Activated naive CD8-positive, alpha-beta T cell treated with anti-CD3 and anti-CD28 coated beads for 36 hours (primary cell): Measurements from ENCODE around the gene TIE1. TPM values are rescaled to one million over a fixed set of nuclear protein-coding genes. Genes with fewer than 3 reads are reported as not detected.

Source experiments
- DNase-seq: peaks from one replicate; pipeline ENCODE4 v3.0.0; 2021
- H3K27ac Mint-ChIP-seq: one replicate; pipeline ENCODE4 v1.8.0; 2022; ENCODE audit warnings: mild to moderate bottlenecking, moderate library complexity, mixed read lengths
- H3K27me3 Mint-ChIP-seq: one replicate; pipeline ENCODE4 v1.8.0; 2022; ENCODE audit warnings: mild to moderate bottlenecking, mixed read lengths
- H3K36me3 Mint-ChIP-seq: one replicate; pipeline ENCODE4 v1.8.0; 2021; ENCODE audit warnings: mild to moderate bottlenecking, mixed read lengths
- H3K4me1 Mint-ChIP-seq: one replicate; pipeline ENCODE4 v1.8.0; 2021; ENCODE audit warnings: mixed read lengths
- H3K4me3 Mint-ChIP-seq: one replicate; pipeline ENCODE4 v1.8.0; 2022; ENCODE audit warnings: mild to moderate bottlenecking, moderate library complexity, mixed read lengths
- H3K9me3 Mint-ChIP-seq: one replicate; pipeline ENCODE4 v1.8.0; 2022; ENCODE audit warnings: mixed read lengths
- total RNA-seq, 2 experiments: library from RNA; stranded (reverse); gene quantifications; one replicate each; pipeline ENCODE4 v1.2.3, GENCODE V29; 2021

The TIE1 gene
- total RNA-seq, 2 experiments from 2014 or later, result 0.14 to 0.49 TPM

DNA sequence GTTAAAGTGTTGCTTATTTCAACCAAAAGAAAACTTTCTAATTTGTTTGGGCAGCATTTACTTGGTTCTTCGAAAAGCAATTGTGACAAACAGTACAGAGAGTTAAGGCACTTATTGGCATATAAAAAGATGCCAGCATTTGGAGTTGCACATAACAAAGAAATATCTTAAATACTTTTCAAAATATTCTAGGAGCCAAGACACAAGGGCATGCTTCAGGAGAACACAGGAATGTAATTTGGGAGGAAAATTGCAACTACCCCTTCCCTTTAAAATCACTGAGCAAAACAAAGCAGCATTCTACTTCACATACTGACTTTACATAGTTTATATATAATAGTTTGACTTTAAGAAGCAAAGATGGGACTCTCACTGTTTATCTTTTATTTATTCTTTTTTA, 4.6 kb upstream of the TIE1 start:
- H3K27me3 Mint-ChIP-seq, result no peaks in the 10 kb centered on the region
- no peak overlapping the region for H3K27ac Mint-ChIP-seq
- no peaks in the 10 kb centered on the region for H3K9me3 Mint-ChIP-seq
- no peak overlapping the region for H3K4me3 Mint-ChIP-seq
- DNase-seq, result no peak
- no peaks in the 10 kb centered on the region for H3K36me3 Mint-ChIP-seq
- peaks cover 8% of the 10 kb centered on the region for H3K4me1 Mint-ChIP-seq

DNA sequence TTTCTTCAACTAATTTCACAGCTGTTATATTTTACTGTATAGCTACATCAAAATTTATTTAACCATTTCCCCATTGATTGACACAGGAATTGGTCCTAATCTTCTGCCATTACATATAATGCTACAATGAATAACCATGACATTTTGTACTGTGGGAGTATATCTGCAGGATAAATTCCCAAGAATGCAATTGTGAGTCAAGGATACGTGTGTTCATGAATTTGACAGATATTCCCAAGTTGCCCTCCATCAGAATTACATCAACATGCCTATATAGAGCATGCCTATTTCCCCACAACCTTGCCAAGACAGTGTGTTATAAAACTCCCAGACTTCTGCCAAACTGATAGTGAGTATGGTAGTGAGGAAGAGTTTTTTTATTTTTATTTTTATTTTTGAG, 2.7 kb upstream of the TIE1 start:
- Mint-ChIP-seq H3K27me3 (no peaks in the 10 kb centered on the region), H3K27ac (no peak overlapping the region), H3K9me3 (no peaks in the 10 kb centered on the region), H3K4me1 (peaks cover 8% of the 10 kb centered on the region), H3K4me3 (no peak overlapping the region), H3K36me3 (no peaks in the 10 kb centered on the region)
- DNase-seq, result no peak

DNA sequence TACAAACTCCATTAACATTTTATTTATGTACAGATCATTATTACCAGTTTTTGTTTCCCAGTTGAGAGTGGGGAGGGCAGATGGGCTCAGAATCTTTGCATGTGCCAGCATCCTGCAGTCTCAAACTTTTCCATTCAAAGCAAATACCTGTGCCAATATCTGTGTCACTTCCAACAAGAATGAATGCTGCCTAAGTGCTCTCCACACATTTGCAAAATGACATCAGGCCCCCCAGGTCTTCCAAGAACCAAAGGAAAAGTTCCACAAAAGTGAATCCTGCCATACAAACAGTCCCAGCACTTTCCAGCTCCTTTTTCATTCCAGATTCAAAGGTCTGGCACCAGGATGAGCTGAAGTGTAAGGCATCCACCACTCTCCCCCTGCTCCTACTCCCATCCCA, 1.7 kb upstream of the TIE1 start:
- peaks cover 8% of the 10 kb centered on the region for H3K4me1 Mint-ChIP-seq
- H3K9me3 Mint-ChIP-seq, result no peaks in the 10 kb centered on the region
- no peak overlapping the region for H3K4me3 Mint-ChIP-seq
- no peak overlapping the region for H3K27ac Mint-ChIP-seq
- H3K27me3 Mint-ChIP-seq, result no peaks in the 10 kb centered on the region
- H3K36me3 Mint-ChIP-seq, result no peaks in the 10 kb centered on the region
- DNase-seq, result no peak

DNA sequence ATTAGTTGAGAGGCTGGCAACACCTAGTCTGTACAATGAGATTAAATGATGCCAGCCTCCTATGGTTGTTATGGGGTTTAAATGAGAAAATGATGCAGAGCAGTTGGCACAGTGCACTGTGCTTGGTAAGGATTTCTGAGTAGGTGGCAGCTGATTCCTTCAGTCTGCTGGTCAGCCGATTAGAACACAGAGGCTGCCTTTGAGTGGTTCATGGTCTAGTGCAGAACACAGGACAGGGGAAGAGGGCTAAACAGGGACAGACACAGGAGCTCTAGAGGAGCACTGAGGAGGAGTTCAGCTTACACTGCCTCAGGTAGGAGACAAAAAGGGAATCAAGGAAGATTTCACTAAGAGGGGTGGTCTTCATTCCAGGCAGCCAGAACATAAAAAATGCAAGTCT, 1.4 kb downstream of the TIE1 start:
- Mint-ChIP-seq H3K4me1 (no peaks in the 10 kb centered on the region), H3K4me3 (no peak overlapping the region), H3K36me3 (no peaks in the 10 kb centered on the region), H3K27me3 (no peaks in the 10 kb centered on the region), H3K27ac (no peak overlapping the region), H3K9me3 (no peaks in the 10 kb centered on the region)
- no peak for DNase-seq

DNA sequence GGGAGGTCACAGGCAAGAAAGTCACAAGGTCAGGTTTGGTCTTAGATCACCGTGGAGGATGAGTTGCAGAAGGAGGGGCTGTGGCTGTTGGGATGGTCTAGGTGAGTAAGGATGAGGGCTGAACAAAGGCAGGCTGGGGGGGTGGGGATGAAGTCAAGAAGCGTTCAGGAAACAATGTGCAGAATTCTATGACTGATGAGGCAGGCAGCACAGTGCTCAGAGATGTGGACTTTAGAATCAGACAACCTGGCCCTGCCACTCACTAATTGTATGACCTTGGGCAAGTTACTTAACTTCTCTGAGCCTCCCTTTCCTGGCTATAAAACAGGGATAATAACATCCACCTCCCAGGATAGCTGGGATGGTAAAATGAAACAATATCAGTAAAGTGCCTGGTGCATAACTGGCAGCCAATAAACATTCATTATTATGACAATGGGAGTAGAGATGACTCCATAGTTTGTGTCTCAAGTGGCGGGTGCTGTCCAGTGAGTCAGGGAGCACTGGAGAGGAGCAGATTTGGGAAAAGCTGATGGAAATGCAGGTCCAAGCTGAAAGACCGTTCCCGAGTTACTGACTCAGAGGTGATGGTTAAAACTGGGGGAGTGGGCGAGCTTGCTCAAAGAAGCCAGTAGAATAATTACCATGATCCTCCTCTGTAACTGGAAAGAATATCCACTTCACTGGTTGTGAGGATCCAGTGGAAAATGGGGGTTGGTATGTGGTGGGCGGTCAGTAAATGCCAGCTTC, 2.1 kb downstream of the TIE1 start:
- Mint-ChIP-seq H3K27ac (no peak overlapping the region), H3K36me3 (no peaks in the 10 kb centered on the region), H3K4me1 (no peaks in the 10 kb centered on the region), H3K4me3 (no peak overlapping the region), H3K9me3 (no peaks in the 10 kb centered on the region), H3K27me3 (no peaks in the 10 kb centered on the region)
- no peak for DNase-seq

DNA sequence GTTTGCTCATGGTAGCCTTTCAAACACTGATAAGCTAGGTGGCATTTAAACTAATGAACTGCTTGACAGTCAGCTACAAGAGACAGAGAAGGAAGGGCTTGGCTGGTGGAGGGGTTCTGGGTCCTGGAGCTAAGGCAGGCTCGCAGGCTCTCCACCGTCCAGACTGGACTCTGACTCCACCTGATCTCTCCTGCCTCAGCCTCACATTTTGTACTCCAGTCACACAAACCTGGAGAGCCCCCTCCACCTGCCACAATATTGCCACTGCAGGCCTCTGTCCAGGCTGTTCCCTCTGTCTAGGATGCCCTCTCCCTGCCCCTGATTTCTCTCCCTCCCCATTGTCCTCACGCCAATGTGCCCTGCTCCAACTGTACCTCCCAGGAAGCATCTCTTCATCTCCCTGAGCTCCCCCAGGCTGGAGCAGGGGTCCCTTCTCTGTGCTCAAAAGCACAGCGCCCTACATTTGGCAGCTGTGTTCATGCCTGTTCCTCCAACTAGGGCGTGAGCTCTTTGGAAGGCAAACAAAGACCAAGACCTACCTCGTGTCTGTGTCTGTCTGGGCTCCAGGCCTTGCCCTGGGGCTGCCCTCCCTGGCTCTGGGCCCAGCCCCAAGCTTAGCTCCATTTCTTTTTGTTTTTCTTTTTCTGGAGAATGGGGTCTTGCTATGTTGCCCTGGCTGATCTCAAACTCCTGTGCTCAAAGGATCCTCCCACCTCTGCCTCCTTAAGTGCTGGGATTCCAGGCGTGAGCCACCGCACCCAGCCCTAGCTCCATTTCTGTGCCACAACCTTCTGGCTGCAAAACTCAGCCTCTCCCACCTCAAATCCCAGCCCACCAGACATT, 2.9 kb downstream of the TIE1 start:
- Mint-ChIP-seq H3K27ac (no peak overlapping the region), H3K4me1 (no peaks in the 10 kb centered on the region), H3K27me3 (no peaks in the 10 kb centered on the region), H3K9me3 (no peaks in the 10 kb centered on the region), H3K36me3 (no peaks in the 10 kb centered on the region), H3K4me3 (no peak overlapping the region)
- no peak for DNase-seq

DNA sequence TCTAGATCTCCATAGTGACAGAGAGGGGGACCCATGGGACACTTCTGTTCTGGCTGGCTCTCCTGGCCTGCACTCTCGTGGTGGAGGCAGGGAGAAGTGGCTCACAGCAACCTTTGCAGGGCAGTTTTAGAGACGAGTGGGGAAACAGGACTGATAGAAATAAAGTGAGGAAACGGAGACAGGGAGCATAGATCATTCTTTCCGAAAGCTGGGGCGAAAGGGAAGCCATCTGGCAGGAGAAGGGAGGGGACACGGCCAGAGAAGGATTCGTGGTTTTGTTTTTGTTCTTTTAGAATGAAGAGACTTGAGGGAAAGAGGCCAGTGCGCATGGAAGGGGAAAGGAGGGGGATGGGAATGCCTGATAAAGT, 3.5 kb downstream of the TIE1 start:
- H3K36me3 Mint-ChIP-seq, result no peaks in the 10 kb centered on the region
- H3K27ac Mint-ChIP-seq, result no peak overlapping the region
- no peaks in the 10 kb centered on the region for H3K27me3 Mint-ChIP-seq

DNA sequence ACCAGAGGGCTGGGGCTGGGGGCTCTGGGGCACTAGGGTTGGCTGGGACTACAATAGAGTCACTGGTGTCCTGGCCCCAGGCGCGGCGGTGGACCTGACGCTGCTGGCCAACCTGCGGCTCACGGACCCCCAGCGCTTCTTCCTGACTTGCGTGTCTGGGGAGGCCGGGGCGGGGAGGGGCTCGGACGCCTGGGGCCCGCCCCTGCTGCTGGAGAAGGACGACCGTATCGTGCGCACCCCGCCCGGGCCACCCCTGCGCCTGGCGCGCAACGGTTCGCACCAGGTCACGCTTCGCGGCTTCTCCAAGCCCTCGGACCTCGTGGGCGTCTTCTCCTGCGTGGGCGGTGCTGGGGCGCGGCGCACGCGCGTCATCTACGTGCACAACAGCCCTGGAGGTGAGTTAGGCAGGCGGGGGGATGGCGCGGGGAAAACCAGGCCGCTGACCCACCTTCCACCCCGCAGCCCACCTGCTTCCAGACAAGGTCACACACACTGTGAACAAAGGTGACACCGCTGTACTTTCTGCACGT, 4.1 kb downstream of the TIE1 start:
- Mint-ChIP-seq H3K9me3 (no peaks in the 10 kb centered on the region), H3K27ac (no peak overlapping the region), H3K4me1 (no peaks in the 10 kb centered on the region), H3K36me3 (no peaks in the 10 kb centered on the region), H3K27me3 (no peaks in the 10 kb centered on the region), H3K4me3 (no peak overlapping the region)
- no peak for DNase-seq

More for the DNA sequence above, 3.5 kb downstream of the TIE1 start:
- no peaks in the 10 kb centered on the region for H3K9me3 Mint-ChIP-seq
- no peak overlapping the region for H3K4me3 Mint-ChIP-seq
- no peak for DNase-seq
- H3K4me1 Mint-ChIP-seq, result no peaks in the 10 kb centered on the region

DNA sequence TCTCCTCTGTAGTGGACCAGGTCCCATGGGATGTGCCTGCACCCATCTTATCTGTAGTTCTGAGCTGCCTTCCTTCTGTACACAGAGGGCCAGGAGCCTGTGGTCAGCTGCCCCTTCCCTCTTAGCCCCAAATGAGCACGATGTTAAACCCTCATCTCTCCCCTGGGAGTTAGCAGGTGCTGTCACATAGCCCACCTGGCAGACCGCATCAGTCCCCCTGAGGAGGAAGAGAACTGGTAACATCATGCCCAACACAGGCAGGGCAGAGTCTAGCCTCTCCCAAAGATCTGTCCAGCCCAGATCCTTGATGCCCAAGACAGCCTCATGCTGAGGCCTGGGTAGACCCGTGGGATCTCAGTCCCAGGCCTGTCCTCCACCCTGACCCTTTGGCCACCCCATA, 4.7 kb downstream of the TIE1 start:
- no peaks in the 10 kb centered on the region for H3K9me3 Mint-ChIP-seq
- no peak overlapping the region for H3K4me3 Mint-ChIP-seq
- DNase-seq, result no peak
- no peaks in the 10 kb centered on the region for H3K27me3 Mint-ChIP-seq
- H3K27ac Mint-ChIP-seq, result no peak overlapping the region
- no peaks in the 10 kb centered on the region for H3K4me1 Mint-ChIP-seq
- no peaks in the 10 kb centered on the region for H3K36me3 Mint-ChIP-seq

DNA sequence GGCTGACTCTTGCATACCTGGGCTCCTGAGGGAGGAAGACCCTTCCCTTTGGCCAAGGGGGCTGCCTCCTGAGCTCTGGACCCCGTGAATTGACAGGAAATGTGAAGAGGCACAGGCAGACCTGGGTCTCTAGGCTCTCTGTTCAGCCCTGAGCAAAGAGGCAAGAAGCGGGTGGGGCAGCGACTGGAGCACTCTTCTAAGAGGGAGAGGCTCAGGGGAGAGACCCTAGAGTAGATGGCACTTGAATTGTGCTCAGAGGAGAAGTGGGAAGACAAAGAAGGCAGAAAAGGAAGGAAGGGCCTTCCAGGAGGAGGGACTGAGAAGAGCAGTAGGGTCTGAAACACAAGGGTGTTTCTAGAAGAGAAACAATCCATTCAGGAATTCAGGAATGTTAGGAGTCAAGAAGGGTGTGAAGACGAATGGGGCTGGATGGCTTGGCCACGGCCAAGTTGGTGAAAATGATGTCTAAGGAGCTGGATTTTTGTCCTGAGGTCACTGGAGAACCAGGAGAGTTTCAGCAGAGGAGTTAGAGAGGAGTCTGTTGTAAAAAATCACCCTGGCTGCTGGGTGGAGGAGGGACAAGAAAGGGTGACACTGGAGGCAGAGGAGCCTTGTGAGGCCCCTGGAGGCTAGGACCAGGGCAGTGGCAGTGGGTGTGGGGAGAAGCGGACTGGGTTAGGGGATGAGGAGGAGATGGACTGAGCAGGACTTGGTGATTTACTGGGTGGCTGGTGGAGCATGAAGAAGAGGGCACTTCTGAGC, 5.3 kb downstream of the TIE1 start:
- no peaks in the 10 kb centered on the region for H3K9me3 Mint-ChIP-seq
- no peak for DNase-seq
- no peaks in the 10 kb centered on the region for H3K4me1 Mint-ChIP-seq
- no peak overlapping the region for H3K4me3 Mint-ChIP-seq
- H3K27ac Mint-ChIP-seq, result no peak overlapping the region
- no peaks in the 10 kb centered on the region for H3K27me3 Mint-ChIP-seq
- H3K36me3 Mint-ChIP-seq, result no peaks in the 10 kb centered on the region

DNA sequence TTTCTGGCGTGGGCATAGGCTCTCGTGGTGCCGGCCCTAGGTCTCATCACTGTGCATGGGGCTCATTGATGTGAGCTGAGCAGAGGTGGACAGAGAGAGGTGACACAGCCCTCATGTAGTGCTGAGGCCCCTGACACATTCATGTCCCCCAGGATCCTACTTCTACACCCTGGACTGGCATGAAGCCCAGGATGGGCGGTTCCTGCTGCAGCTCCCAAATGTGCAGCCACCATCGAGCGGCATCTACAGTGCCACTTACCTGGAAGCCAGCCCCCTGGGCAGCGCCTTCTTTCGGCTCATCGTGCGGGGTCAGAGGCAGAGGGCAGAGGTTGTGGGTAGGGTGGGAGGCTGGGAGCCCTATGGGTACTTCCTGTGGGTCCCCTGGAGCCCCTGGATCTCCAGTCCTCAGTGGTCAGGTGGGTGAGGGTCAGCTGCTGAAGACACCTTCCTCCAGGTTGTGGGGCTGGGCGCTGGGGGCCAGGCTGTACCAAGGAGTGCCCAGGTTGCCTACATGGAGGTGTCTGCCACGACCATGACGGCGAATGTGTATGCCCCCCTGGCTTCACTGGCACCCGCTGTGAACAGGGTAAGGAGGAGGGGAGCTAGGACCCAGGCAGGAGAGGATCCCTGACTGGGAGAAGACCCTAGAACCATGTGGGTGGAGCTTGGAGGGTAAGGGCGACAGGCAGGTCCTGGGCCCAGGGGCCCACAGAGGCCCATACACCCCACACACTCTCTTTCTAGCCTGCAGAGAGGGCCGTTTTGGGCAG, 6.1 kb downstream of the TIE1 start:
- H3K27me3 Mint-ChIP-seq, result no peaks in the 10 kb centered on the region
- no peaks in the 10 kb centered on the region for H3K9me3 Mint-ChIP-seq
- no peak overlapping the region for H3K27ac Mint-ChIP-seq
- no peaks in the 10 kb centered on the region for H3K36me3 Mint-ChIP-seq
- no peak for DNase-seq
- H3K4me1 Mint-ChIP-seq, result no peaks in the 10 kb centered on the region
- H3K4me3 Mint-ChIP-seq, result no peak overlapping the region

DNA sequence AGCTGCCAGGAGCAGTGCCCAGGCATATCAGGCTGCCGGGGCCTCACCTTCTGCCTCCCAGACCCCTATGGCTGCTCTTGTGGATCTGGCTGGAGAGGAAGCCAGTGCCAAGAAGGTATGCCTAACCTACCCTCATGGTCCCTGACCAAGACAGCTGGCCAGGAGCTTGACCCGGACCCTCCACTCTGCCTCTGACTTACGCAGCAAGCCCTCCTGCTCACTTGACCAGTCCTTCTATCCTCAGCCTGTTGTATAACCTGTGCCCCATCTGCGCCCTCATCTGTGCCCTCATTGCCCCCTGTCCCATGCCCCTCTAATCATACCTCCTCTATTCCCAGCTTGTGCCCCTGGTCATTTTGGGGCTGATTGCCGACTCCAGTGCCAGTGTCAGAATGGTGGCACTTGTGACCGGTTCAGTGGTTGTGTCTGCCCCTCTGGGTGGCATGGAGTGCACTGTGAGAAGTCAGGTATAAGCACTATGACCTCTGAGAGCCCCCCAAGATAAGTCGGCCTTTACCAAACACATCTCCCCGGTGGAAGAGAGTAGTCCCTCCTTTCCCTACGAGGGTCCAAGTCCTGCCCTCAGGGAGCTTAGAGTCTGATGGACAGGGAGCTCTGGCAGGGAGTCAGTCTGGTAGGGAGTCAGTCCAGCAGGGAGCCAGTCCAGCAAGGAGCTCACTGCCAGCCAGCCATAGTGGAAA, 6.8 kb downstream of the TIE1 start:
- Mint-ChIP-seq H3K4me1 (no peaks in the 10 kb centered on the region), H3K36me3 (no peaks in the 10 kb centered on the region), H3K9me3 (no peaks in the 10 kb centered on the region), H3K4me3 (no peak overlapping the region), H3K27ac (no peak overlapping the region), H3K27me3 (no peaks in the 10 kb centered on the region)
- DNase-seq, result no peak

DNA sequence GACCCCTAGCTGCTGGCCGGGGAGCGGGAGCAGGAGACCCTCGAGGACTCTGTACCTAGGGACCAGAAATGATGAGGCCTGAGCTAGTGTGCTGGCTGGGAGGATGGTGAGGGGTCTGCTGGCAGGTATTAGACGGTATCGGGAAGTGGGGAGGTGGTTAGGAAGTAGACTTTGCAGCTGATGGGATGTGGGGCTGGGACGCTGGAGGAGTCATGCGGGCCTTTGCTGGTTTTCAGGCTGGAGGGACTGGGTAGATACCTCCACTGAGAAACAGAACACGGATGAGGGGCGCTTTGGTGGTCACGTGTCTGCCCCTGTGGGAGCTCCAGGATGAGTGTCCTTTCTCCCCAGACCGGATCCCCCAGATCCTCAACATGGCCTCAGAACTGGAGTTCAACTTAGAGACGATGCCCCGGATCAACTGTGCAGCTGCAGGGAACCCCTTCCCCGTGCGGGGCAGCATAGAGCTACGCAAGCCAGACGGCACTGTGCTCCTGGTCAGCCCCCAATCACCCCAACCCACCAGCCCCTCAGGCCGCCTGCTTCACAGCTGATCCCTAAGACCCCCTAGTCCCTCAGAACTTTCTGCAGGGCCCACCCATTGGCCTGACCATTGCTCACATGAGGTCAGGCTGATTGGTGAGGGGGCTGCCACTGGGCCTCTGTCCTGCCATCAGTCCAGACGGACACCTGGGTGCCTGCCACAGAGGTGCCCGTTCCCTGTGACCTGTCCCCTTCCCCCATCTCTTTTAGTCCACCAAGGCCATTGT, 8.0 kb downstream of the TIE1 start:
- Mint-ChIP-seq H3K27ac (no peak overlapping the region), H3K4me3 (no peak overlapping the region), H3K9me3 (no peaks in the 10 kb centered on the region), H3K4me1 (no peaks in the 10 kb centered on the region), H3K36me3 (no peaks in the 10 kb centered on the region), H3K27me3 (no peaks in the 10 kb centered on the region)
- DNase-seq, result no peak
